ENCODE data around the gene NCCRP1.
A peak's percentile ranks its signal among the peaks of the same experiment; 100 is the strongest.
"Not testable (repeated sequence)": the region's sequence is repeated elsewhere in the genome, so short reads cannot be mapped to it uniquely, and the experiment has no call there.

The NCCRP1 gene

GRCh38 chr19:39218230-39219007 is 21.7 kb downstream of the NCCRP1 start:
- DNase-seq (ENCODE audit: insufficient read length, low spot score) (no peak), FAIRE-seq (no peak)
- no peak for TF ChIP-seq POLR2A (IDR thresholded peaks at IDR 0.05; ENCODE audit: low read depth, low read length)

- DNase-seq (ENCODE audit: insufficient read length, low spot score); FAIRE-seq: not testable (repeated sequence)
Observed at GRCh38 chr19:39219108-39219507, 22.3 kb downstream of the NCCRP1 start.

GRCh38 chr19:39223703-39224279 is 27.0 kb downstream of the NCCRP1 start:
- DNase-seq (ENCODE audit: insufficient read length, low spot score), result peak; percentile 65
- no peak for FAIRE-seq
- no peak for TF ChIP-seq POLR2A (IDR thresholded peaks at IDR 0.05; ENCODE audit: low read depth, low read length)

GRCh38 chr19:39224910-39225309 is 28.1 kb downstream of the NCCRP1 start:
- FAIRE-seq, result no peak
- no peak for DNase-seq (ENCODE audit: insufficient read length, low spot score)
- no peak for TF ChIP-seq POLR2A (IDR thresholded peaks at IDR 0.05; ENCODE audit: low read depth, low read length)

- TF ChIP-seq POLR2A (IDR thresholded peaks at IDR 0.05; ENCODE audit: low read depth, low read length), result no peak
- DNase-seq (ENCODE audit: insufficient read length, low spot score) (no peak), FAIRE-seq (no peak)
Observed at GRCh38 chr19:39230096-39230764, 33.5 kb downstream of the NCCRP1 start.

GRCh38 chr19:39232708-39233107 is 35.9 kb downstream of the NCCRP1 start:
- TF ChIP-seq POLR2A (IDR thresholded peaks at IDR 0.05; ENCODE audit: low read depth, low read length), result no peak
- FAIRE-seq, result no peak
- DNase-seq (ENCODE audit: insufficient read length, low spot score), result no peak

GRCh38 chr19:39236527-39236926 is 39.8 kb downstream of the NCCRP1 start:
- no peak for TF ChIP-seq POLR2A (IDR thresholded peaks at IDR 0.05; ENCODE audit: low read depth, low read length)
- DNase-seq (ENCODE audit: insufficient read length, low spot score), result no peak
- no peak for FAIRE-seq

GRCh38 chr19:39237200-39238184 is 40.7 kb downstream of the NCCRP1 start:
- peak; percentile 49 for DNase-seq (ENCODE audit: insufficient read length, low spot score)
- FAIRE-seq, result no peak
- no peak for TF ChIP-seq POLR2A (IDR thresholded peaks at IDR 0.05; ENCODE audit: low read depth, low read length)

- TF ChIP-seq POLR2A (IDR thresholded peaks at IDR 0.05; ENCODE audit: low read depth, low read length), result no peak
- FAIRE-seq (no peak), DNase-seq (ENCODE audit: insufficient read length, low spot score) (no peak)
Observed at GRCh38 chr19:39238209-39238608, 41.4 kb downstream of the NCCRP1 start.

GRCh38 chr19:39238944-39239343 is 42.2 kb downstream of the NCCRP1 start:
- FAIRE-seq (no peak), DNase-seq (ENCODE audit: insufficient read length, low spot score) (no peak)
- TF ChIP-seq POLR2A (IDR thresholded peaks at IDR 0.05; ENCODE audit: low read depth, low read length), result no peak

GRCh38 chr19:39240421-39240820 is 43.7 kb downstream of the NCCRP1 start:
- DNase-seq (ENCODE audit: insufficient read length, low spot score) (no peak), FAIRE-seq (no peak)
- no peak for TF ChIP-seq POLR2A (IDR thresholded peaks at IDR 0.05; ENCODE audit: low read depth, low read length)

GRCh38 chr19:39243741-39244140 is 47.0 kb downstream of the NCCRP1 start:
- not testable (repeated sequence) for FAIRE-seq; DNase-seq (ENCODE audit: insufficient read length, low spot score)

- FAIRE-seq; DNase-seq (ENCODE audit: insufficient read length, low spot score): not testable (repeated sequence)
Observed at GRCh38 chr19:39244410-39245100, 47.8 kb downstream of the NCCRP1 start, which contains the start of gene IFNL3. Gene IFNL3, minus strand, starts transcription at chr19:39245006. Its CDS starts 39 bp downstream, at chr19:39244967.

- peak; percentile 36 for FAIRE-seq
Observed at GRCh38 chr19:39245166-39245565, 48.4 kb downstream of the NCCRP1 start.

More at GRCh38 chr19:39245166-39245565, 48.4 kb downstream of the NCCRP1 start:
- not testable (repeated sequence) for DNase-seq (ENCODE audit: insufficient read length, low spot score)

Measured in H54 (cell line).